UCSD-AML1 (cell line): ENCODE results near the gene LRRN3.

Experiments
- DNase-seq: peaks from one replicate; lab custom pipeline; 2025; ENCODE audit not compliant: unreplicated experiment; lab: John Stamatoyannopoulos, UW

LRRN3 gene

DNA sequence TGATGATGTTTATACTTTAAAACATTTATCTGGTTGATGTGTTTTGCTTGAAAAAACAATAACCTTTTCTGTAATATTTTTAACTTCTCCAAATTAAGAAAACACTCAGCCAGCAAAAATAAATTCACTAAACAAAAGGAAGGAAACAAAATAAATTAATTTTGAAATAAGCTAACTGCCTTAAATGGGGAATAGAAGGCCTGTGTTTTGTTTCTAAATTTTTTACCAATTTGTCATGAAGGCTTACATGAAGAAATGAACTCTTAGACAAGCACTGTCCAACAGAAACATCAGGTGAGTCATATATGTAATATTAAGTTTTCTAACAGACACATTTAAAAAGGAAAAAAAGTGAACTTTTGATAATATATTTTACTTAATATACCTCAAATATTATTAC lies 68.5 kb downstream of the LRRN3 start:
- DNase-seq = no peak

DNA sequence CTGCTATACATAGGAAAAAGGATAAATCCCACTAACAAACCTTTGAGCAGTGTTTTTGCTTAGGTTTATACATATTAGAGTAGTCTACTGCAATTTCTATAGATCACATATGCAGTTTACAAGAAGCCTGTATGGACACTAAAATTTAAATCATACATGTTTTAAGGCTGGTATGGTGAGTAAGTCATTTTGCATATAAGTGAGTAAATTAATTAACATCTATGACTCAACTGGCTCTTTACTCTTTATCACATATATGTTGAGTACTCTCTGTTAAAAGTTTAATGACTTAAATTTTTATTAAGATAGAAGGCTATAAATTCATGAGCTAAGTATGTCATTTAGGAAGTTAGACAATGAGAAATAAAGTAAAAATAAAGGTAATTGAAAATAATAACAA lies 69.4 kb downstream of the LRRN3 start:
- DNase-seq = no peak

DNA sequence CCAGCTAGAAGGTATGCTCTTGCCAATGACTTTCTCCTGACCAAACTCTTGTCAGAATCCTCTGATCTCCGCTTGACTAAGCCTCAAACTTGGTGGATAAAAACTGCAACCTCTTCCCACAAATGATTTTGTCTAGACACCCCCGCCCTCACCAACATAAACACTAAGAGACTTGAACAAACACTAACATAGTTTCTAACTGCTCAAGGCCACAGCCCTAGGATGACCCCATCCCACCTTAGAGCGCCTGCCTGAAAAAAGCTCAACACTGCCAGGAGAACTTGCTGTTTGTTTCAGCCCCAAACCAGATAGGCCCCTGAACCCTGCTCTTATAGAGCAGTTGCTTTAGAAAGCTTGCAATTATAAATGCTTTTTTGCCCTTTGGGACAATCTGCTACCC lies 71.8 kb downstream of the LRRN3 start:
- DNase-seq = no peak

DNA sequence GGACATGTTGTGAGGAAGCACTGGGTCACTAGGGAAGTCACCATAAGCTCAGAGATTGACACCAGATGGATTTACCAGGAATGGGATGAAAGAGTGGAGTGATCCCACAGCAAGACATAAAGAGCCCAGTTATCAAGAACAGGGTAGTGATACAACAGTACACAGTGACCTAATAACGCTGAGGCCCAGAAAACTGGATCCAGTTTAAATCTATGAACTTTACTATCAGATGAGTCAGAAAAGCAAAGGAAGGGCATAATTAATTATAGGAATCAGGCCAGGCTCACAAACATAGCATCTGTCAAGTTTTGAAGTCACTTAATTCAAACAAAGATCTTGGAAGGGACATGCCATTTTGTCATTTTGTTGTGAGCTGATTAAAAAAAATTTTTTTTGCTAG lies 73.5 kb downstream of the LRRN3 start:
- no peak for DNase-seq

DNA sequence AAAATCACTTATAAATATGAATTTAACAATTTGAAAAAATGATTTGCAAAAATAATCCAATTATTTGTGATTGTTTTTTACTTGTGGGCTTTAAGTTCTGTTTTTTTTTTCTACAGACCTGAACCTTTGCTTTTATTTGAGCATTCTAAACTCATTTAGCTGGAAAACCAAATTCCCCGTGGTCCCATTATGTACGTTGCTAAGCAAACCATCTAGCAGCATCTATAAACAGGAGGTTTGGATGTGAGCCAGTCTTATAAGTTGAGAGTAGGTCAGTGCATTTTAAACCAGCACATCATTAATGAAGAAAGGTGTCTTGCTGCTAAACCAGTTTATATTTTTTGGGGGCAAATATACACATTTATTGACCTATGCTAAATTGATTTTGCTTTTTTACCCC lies 77.3 kb downstream of the LRRN3 start:
- no peak for DNase-seq

DNA sequence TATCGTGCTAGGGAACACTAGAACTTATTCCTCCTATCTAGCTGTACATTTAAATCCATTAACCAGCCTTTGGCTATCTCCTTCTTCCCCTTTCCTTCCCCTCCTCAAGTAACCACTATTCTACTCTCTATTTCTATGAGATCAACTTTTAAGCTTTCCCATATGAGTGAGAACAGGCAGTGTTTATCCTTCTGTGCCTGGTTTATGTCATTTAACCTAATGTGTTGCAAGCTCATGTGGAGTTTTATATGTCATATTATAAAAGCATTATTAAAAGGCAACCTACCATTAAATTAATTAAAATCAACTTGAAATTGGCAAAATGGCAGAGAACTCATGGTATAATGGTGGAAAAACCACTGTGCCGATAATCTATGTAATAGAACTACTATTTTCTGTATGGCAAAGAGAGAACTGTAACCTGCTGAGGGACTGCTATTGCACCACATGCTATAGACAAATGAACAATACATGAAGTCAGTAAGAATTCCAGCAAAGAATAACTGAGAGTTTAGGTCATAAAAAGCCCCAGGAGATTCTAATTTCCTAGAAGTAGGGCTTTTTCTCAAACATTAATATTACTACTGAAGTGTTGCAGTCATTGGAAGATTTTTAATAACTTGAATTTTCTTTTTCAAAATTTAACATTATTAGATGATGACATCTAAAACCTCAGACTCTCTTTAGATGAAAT lies 81.8 kb downstream of the LRRN3 start:
- no peak for DNase-seq

DNA sequence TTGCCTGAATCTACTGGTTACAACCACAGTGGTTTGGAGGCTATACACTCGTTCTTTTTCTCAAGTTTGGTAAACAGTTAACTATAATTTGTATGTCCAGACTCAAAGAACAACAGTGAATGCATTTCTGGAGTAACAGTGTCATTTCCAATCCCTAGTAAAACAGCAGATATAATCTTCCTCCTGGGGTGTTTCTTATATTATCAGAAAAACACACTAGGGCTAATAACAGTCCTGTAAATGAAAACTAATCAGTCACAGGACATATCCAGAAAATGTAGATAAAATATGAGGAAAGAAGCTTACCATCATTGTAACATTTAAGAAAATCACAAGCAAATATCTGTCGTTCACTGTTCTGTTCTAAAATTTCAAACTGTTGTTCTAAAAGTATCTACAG lies 82.6 kb downstream of the LRRN3 start:
- no peak for DNase-seq

DNA sequence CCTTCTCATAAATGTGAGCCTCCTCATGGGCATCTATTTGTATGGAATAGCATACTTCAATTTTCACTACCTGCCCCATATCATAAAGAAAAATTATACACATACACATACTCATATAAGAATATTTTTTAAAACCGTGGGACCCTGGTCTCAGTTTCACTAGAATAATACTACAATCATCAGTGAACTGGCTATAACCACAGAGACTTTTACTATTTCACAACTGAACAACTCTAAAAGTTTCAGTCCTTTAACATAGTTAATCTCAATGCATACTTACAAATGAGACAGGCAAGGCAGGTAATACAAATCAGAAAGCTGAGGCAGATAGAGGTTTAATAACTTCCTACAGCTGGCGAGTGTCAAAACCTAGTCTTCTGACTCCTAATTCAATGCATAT lies 83.1 kb downstream of the LRRN3 start:
- DNase-seq = no peak

DNA sequence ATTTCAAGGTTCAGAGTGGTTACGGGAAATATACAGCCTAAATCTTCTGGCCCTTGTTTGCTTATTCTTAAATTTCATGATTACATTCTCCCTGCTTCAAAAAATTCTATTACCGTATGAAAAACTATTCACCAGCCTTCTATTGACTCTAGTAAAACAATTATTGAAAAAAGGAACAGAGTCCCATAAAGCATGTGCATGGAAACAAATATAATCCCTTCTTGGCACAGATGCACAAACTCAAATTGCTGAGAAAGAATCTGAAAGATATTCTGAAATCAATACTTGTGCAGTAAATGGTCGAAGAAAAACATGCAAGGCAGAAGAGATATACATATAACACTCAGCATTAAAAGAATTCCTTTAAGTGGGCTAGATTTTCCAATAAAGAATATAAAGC lies 83.6 kb downstream of the LRRN3 start:
- DNase-seq = no peak
